Measurements from ENCODE around the gene CELF6.

The CELF6 gene

GRCh38 chr15:72319985-72320671 is at the start of gene CELF6:
Gene CELF6 (minus strand): TSS chr15:72320157. CDS start chr15:72319874, 283 bp downstream.
- in situ Hi-C loops (cut with MboI; ENCODE audit: low sequenced_read_pairs): no loop called here

GRCh38 chr15:72368899-72369298 is 48.9 kb upstream of the CELF6 start:
- in situ Hi-C loops (cut with MboI; ENCODE audit: low sequenced_read_pairs): no loop called here

- in situ Hi-C loops (cut with MboI; ENCODE audit: low sequenced_read_pairs): no loop called here
Measured at GRCh38 chr15:72368325-72368724, 48.4 kb upstream of the CELF6 start.

GRCh38 chr15:72365844-72366243 is 45.9 kb upstream of the CELF6 start:
- in situ Hi-C loops (cut with MboI; ENCODE audit: low sequenced_read_pairs): no loop called here

- in situ Hi-C loops (cut with MboI; ENCODE audit: low sequenced_read_pairs): no loop called here
Measured at GRCh38 chr15:72361176-72361575, 41.2 kb upstream of the CELF6 start.

- in situ Hi-C loops (cut with MboI; ENCODE audit: low sequenced_read_pairs): no loop called here
Measured at GRCh38 chr15:72358650-72359171, 38.8 kb upstream of the CELF6 start.

DNA sequence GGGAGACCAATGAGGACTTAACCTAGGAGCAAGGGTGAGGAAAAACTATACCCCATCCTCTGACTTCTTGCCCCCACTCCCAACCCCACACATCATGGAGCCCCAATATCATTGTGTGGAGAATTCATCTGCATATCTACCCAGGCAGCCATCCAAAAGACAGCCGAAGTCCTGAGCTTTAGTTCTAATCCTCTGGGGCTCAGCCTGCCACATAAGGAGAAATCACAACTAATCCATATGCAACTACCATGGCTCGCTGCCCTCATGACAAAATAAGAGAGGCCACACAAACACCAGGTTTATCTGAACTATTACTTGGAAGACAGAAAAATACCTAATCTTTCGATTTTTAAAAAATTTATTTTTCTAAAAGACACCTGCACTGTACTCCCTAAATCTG is 38.2 kb upstream of the CELF6 start:
- in situ Hi-C loops (cut with MboI; ENCODE audit: low sequenced_read_pairs): no loop called here

DNA sequence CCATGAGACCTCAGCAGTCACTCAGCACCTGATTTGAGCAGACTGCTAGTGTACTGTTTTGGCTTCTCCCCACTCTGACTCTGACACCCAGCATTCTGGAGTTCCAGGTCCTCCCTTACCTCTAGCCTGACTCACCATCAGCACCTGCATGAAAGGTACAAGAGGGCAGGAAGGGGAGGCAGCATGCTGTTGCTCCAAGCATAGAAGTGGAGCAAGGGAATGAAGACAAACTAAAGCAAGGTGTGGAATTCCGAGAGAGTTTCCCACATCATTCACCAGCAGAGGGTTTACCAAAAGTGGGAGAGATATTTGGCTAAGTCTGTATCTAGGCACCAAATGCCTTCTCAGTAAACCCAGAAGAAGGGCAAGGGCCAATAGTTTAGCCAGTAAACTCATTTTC is 34.5 kb upstream of the CELF6 start:
- in situ Hi-C loops (cut with MboI; ENCODE audit: low sequenced_read_pairs): no loop called here

DNA sequence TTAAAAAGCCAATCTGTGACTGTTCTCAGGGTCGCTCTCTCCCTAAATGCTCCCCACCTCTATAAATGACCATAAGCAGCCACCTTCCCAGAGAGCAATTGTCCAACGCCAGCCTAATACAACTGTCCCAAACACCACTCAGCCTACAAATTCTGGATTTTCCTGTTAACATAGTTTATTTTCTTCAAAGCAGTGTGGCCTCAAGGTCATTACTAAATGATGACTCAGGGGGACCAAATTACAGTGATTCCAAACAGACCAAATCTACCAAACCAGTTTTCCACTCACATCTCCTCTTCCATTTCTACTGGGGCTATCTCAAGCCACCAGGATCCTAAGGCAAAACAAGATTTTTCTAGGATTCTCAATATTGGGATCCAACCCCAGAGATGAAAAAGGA is 33.3 kb upstream of the CELF6 start:
- in situ Hi-C loops (cut with MboI; ENCODE audit: low sequenced_read_pairs): no loop called here

- in situ Hi-C loops (cut with MboI; ENCODE audit: low sequenced_read_pairs): no loop called here
Measured at GRCh38 chr15:72345806-72346205, 25.8 kb upstream of the CELF6 start.

GRCh38 chr15:72345280-72345679 is 25.3 kb upstream of the CELF6 start:
- in situ Hi-C loops (cut with MboI; ENCODE audit: low sequenced_read_pairs): no loop called here

GRCh38 chr15:72344602-72345001 is 24.6 kb upstream of the CELF6 start:
- in situ Hi-C loops (cut with MboI; ENCODE audit: low sequenced_read_pairs): no loop called here

DNA sequence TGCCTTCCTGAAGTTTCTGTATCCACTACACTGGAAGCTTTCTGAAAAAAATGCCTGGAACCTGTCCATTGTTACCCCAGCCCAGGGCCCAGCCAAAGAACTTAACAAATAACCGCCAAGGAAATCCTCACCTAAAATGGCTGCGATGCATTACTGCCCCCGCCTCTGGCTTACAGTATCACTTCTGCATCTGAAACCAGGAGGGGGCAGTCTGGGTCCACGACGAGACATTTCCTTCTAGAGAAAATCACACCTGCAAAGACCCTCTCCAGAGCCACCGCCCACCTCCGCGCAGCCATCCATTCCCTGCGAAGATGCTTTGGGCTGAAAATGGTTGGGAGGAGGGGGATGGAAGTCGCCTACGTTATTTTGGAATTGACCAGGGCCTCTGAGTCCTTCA is 22.4 kb upstream of the CELF6 start:
- in situ Hi-C loops (cut with MboI; ENCODE audit: low sequenced_read_pairs): no loop called here

DNA sequence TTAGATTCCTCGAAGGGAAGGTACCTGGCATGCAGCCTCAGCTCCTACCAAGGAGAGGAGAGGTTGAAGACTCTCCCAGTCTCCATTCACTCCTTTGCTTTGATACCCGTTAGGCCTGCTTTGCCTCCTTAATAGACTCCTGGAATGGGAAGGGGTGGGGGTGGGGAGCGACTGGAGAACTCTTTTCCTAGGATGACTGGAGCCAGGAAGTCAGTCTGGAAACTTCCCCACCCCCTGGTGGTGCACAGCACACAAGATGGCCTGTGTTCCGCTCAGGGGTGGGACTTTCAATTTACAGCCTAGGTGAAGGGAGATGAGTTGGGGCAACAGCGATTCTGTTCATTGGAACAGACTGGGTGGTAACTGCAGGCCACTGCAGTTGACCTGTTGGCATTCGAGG is 21.4 kb upstream of the CELF6 start:
- in situ Hi-C loops (cut with MboI; ENCODE audit: low sequenced_read_pairs): no loop called here

GRCh38 chr15:72340366-72340765 is 20.4 kb upstream of the CELF6 start:
- in situ Hi-C loops (cut with MboI; ENCODE audit: low sequenced_read_pairs): no loop called here

DNA sequence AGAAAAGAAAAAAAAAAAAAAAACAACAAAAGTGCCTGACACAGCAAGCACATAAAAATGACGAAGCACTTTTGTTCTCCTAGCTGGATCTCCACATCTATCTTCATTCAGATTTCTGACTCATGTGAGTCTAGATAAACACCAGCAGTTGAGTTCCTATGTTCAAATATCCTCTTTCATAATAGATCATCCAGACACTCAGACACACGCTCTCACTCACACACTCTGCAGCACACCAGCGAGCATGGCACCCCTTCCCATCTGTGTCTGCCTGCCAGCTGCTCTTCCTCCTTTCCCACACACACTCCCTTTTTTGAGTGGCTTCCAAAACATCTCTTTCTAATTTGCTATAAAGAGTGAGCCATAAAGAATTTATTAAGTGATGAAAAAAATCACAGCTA is 19.8 kb upstream of the CELF6 start:
- in situ Hi-C loops (cut with MboI; ENCODE audit: low sequenced_read_pairs): no loop called here

DNA sequence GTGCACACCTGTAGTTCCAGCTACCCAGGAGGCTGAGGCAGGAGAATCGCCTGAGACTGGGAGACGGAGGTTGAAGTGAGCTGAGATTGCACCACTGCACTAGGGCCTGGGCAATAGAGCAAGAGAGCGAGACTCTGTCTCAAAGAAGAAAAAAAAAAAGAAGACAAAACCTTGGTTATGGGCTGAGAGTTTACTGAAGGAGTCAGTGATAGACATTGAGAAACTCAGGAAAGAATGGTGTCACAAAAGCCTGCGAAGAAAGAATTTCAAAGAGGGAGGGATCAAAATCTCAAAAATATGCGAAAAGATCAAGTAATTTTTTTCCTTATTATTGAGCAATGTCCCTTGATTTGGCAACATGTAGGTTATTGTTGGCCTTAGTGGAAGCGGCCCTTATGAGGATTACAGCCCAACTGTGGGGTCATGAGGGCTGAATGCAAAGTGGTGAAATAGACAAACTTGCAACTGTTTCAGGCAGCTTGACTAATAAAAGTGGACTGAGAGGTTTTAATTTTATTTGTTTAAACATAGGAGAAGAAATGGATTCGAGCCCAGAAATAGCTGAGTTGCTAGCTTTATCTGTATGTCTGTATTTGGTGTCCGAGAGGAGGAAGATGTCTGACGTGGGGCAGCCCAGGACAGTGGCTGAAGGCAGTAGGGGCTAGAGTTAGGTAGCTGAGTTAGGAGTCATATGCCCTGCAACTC is 18.8 kb upstream of the CELF6 start:
- in situ Hi-C loops (cut with MboI; ENCODE audit: low sequenced_read_pairs): no loop called here

DNA sequence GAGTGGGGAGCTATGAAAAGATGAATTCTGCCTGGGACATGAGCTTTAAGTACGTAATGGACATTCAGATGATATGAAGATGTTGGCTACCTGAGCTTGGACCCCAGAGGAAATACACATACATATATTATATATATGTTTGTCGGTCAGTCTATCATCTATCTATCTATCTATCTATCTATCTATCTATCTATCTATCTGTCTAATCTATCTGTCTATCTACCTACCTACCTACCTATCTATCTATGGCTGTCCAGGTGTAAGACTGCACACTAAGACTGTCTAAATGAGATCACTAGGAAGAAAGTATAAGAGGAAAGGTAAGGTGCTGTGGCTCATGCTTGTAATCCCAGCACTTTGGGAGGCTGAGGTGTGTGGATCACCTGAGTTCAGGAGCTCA is 18.2 kb upstream of the CELF6 start:
- in situ Hi-C loops (cut with MboI; ENCODE audit: low sequenced_read_pairs): no loop called here

DNA sequence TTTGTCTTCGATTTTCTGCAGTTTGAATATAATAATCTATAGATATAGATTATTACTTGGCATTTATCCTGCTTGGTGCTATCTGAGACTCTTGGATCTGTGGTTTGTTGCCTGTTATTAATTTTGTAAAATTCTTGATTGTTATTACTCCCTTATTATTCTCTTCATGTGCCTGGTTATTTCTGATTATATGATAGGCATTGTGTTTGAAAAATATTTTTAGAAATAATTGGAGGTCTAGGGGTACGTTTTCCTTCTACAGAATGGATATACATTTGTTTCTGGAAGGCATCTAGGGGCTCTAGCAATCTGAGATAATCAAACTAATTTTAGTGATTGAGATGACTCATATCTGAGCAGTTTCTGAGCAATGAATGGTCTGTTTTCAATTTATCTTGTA is 14.9 kb upstream of the CELF6 start:
- in situ Hi-C loops (cut with MboI; ENCODE audit: low sequenced_read_pairs): no loop called here

- in situ Hi-C loops (cut with MboI; ENCODE audit: low sequenced_read_pairs): no loop called here
Measured at GRCh38 chr15:72331021-72331420, 11.1 kb upstream of the CELF6 start.

DNA sequence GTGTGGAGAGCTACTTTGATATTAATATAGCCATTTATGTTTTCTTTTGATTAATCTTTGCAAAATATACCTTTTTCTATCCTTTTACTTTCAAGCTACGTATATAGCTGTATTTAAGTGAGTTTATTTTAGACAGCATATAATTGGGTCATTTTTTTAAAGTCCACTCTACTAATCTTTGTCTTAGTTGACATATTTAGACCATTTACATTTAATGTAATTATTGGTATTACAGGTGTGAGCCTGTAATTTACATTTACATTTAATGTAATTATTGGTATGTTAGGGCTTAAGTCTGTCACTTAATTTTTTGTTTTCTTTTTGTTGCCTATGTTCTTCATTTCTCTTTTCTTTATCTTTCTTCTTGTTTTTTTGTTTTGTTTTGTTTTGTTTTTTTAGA is 3.8 kb upstream of the CELF6 start:
- in situ Hi-C loops (cut with MboI; ENCODE audit: low sequenced_read_pairs): no loop called here

DNA sequence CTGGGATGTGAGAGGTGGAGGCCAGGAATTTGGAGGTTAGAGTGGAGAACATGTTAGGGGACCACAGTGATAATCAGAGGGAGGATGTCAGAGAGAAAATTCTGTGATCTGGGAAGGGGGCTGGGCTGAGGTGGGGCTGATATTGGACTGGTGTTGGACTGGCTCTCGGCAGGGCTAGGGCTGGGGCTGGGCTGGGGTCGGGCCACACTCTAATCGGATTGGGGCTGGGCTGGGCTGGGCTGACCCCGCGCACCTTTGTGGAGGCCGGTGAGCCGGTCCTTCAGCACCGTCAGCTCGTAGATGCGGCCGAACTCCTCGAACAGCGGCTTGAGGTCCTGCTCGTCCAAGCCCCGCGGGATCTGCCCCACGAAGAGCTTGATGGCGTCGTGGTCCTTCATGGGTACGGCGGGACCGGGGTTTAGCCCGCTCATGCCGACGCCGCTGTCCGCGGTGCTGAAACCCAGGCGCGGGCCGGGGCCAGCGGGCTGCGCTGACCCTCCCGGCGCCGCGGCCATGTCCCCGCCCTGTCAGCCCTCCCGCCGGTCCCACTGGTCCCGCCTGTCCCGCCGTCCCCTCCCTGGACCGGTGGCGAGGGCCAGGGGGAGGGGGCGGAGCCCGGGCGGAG is 485 bp downstream of the CELF6 start:
- in situ Hi-C loops (cut with MboI; ENCODE audit: low sequenced_read_pairs): no loop called here
